ENCODE results near the gene LMF1.

LMF1 gene

DNA sequence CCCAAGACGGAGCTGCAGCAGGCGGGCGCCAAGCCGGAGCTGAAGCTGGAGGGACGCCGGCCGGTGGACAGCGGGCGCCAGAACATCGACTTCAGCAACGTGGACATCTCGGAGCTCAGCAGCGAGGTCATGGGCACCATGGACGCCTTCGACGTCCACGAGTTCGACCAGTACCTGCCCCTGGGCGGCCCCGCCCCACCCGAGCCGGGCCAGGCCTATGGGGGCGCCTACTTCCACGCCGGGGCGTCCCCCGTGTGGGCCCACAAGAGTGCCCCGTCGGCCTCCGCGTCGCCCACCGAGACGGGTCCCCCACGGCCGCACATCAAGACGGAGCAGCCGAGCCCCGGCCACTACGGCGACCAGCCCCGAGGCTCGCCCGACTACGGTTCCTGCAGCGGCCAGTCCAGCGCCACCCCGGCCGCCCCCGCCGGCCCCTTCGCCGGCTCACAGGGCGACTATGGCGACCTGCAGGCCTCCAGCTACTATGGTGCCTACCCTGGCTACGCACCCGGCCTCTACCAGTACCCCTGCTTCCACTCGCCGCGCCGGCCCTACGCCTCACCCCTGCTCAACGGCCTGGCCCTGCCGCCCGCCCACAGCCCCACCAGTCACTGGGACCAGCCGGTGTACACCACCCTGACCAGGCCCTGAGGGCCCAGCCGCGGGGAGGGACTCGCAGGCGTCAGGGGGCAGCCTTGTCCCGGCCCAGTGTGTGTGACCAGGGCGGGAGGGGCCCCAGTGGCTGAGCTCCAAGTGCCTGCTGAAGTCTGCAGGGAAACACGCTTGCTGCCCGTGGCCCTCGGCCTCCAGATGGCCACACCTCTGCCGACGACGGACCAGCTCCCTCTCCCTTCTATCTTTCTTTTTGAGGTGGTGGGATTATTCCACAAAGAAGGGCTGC is 14.2 kb upstream of the LMF1 start:
- no peak for DNase-seq

DNA sequence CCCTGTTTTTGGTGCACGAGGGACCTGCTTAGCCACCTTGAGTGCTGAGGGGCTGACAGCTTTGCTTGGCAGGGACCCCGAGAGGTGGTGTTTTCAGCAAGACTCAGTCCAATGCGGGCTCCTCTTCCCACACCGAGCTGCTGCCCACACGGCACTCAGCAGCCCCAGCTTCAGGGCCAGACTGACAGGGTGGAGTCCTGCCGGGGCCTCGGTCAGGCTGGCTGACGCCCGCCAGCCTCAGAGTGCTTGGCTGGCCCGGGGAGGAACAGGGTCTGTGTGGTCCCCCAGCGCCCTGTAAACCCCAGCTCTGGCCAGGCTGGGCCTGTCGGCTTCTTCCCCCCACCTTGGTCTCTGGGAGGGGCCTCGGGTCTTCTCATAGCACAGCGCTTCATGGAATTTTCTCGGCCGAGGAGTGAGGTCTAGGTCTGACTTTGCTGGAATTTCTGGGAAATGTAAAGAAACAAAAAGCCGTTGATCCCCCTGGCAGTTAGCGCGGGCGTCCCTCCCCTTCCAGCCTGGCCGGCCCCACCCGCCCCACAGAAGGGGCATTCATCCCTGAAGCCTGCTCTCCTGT is 13.4 kb upstream of the LMF1 start:
- no peak for DNase-seq

DNA sequence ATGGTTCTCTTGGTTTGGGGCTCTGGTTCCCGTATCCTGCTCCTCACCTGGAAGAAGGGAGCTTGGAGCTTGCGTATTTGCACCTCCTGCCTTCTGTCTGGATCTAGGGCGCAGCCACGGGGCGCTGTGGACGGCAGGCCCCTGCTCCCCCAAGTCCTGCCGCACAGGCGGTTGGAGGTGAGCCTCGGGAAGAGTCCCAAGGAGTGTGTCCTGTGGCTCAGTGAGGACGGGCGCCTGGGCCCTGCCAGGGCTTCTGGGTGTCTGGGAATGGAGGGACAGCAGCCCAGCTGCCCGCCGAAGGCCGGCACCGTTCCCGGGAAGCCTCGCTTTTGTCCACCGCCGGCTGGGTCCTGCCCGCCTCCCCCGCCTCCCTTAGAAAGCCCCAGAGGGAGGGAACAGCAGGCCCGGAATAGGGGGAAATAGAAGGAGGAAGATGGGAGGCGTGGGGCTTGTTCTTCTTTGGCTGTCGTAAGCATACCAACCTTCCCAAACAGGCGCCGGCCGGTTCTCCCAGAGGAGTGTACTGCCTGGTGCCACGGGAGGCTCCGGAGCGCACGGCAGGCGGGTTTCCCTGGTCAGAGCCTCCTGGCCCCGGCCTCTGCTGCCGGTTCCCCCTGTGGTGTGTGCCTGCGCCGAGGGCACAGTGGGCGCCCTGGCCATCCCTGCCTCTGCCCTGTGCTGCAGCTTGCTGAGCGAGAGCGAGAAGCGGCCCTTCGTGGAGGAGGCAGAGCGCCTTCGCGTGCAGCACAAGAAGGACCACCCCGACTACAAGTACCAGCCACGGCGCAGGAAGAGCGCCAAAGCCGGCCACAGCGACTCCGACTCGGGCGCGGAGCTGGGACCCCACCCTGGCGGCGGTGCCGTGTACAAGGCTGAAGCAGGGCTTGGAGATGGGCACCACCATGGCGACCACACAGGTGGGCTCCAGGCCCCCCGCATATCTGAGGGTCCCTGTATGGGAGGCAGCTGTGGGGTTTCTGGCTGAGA is 12.6 kb upstream of the LMF1 start:
- no peak for DNase-seq

DNA sequence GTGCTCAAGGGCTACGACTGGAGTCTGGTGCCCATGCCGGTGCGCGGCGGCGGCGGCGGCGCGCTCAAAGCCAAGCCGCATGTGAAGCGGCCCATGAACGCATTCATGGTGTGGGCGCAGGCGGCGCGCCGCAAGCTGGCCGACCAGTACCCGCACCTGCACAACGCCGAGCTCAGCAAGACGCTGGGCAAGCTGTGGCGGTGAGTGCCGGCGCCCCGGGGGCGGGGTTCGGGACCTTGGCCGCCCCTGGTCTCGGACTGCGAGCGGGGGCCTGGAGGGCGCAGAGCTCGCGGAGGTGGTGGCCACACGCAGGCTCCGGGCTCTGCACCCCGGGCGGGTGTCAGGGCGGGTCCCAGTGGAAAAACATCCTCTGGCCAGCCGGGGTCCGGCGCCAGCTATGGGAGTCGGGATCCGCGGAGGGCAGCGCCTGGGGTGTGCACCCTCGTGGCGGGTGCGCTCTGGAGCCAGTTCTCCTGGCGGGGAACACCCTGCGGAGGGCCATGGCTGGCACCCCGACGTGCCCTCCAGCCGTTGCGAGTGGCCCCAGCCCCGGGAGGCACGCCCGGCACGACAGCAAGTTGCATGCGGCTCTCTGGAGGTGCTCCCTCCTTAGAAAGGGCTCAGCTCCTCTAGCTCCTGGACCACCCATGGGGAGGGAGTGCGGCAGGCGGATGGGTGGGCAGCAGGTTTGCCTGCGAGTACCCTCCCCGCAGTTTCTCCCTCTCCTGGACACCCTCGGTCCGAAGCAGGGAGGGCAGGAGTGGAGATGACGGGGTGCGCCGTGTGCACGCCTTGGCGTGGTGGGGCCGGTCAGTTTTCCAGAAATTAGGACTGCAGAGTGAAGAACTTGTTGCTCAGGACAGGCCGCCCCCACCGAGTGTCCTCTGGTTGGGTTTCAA is 11.6 kb upstream of the LMF1 start:
- DNase-seq, result peak in 1 of 5 experiments; percentile 36

DNA sequence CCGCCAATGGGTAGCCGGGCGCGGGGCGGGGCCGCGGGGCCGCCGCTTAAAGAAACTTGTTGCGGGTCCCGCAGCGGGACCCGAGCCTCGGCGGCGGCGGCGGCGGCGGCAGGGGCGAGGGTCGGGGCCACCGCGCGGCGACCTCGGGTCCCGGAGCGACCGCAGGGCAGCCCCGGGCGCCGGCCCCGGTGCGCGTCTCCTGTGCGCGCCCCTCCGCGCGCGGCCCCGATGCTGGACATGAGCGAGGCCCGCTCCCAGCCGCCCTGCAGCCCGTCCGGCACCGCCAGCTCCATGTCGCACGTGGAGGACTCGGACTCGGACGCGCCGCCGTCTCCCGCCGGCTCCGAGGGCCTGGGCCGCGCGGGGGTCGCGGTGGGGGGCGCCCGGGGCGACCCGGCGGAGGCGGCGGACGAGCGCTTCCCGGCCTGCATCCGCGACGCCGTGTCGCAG is 10.9 kb upstream of the LMF1 start, which contains the start of gene SOX8:
SOX8 (plus strand) TSS at position 76 of the 450 bp plus-strand sequence; CDS start at position 229, 153 bp downstream.
- DNase-seq, result no peak

DNA sequence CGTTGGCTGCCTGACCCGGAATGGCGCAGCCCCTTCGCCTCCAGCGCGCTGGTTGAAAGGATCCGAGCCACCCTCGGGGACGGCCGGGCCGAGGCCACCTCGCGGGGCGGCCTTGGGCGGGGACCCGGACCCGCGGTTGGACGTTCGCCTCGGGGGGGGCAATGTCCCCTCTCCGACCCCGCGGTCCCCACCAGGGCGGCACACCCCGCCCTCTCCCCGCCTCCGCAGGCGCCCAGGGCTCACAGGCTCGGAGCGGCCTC is 9.7 kb upstream of the LMF1 start:
- no peak for DNase-seq

DNA sequence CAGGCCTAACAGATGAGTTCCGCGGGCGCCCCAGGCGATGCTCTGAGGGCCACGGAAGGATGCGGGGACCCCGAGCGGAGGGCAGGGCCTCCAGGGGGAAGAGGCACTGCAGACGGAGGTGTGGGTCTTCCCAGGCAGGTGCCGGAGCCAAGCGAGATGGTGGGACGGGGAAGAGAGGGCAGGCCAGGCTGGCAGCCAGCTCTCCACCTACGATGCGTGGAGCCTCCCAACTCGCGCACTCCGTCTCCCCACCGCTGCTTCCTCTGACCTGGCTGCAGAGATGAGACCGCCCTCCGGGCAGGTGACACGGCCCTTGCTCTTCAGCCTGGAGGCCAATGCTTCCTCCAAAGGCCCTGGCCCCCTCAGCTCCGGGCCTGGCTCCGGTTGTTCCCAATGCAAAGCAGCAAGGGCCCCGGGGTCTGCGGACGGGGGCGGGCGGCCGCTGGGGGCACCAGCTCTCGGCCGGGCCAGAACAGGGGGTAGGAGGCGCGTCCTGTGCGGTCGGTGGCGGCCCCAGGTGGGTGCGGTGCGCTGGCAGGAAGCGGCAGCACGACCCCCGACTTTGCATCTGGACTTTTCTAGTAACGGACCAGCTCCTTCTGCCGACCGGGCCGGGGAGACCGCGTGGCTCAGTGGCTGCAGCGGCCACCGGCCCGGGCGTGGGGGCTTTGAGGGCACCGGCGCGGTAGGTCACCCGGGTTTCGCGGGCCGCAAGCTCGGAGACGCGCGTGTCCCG is 9.2 kb upstream of the LMF1 start:
- DNase-seq, result no peak

DNA sequence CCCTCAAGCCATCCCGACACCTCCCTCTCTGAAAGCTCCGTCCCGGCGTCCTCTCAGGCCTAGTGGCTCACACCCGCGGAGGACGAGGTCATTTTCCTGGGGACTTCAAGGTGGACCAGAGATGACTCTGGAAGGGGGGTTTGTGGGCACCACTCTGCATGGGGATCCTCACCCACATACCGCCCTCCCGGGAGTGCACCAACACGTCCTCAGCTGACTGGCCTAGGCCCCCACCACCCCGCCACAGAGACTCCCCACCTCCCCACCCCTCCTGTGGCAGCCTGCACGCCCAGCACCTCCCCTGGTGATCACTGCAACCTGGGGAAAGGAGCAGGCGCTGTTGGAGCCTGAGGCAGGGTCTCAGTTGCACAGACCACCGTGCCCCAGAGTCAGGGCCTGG is 8.4 kb upstream of the LMF1 start:
- no peak for DNase-seq

DNA sequence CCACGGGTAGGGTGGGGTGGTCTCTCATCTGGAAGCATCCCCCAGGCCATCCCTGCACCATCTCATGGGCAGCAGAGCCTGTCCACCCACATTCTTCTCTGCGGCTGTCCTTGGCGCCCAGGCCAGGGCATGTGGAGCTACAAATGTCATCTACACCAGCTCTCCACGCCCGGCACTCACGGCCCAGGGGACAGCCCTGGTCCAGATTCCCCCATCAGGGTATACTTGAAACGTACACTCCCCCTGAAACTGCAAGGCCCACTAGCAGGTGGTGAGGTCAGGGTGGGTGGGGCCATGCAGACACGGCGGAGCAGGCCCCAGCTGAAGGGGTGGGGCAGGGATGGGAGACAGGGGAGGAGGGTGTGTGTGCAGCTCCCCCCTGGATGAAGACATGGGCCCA is 7.6 kb upstream of the LMF1 start:
- DNase-seq, result no peak

DNA sequence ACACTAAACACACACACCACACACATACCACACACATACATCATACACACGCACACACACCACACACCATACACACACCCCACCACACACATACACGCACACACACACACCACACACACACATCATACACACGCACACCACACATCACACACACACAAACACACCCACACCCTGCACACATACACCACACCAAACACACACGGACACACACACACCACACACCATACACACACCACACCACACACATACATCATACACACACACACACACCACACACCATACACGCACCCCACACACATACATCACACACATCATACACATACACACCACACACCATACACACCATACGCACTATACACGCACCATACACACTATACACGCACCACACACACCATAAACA is 7.1 kb upstream of the LMF1 start:
- no peak for DNase-seq

DNA sequence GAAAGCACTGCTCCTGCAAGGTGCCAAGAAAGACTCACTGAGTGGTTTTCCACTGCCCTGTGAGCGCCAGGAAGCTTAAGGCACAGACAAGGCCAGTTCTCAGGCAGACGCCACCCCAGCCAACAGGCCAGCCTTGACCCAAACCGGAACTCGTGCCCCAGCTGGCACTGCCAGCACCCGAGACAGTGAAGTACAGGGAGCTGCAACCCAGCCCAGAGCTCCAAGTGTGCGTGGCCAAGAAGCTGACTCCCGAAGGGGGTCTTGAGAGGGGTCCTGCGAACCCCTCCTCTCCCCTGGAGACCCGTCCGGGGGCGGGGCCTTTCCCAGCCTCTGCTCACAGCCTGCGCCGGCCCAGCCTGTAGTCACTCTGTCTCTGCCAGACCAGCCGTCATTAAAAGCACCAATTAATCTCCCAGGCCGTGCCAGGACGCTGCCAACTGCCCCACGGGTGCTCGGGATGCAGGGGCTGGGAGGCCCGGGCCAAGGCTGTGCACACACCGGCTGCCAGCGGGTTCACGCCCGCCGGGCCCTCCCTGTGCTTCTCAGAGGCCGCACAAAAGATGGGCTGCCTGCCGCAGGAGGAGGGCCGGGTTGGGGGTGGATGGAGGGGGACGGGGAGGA is 6.4 kb upstream of the LMF1 start:
- DNase-seq, result no peak

DNA sequence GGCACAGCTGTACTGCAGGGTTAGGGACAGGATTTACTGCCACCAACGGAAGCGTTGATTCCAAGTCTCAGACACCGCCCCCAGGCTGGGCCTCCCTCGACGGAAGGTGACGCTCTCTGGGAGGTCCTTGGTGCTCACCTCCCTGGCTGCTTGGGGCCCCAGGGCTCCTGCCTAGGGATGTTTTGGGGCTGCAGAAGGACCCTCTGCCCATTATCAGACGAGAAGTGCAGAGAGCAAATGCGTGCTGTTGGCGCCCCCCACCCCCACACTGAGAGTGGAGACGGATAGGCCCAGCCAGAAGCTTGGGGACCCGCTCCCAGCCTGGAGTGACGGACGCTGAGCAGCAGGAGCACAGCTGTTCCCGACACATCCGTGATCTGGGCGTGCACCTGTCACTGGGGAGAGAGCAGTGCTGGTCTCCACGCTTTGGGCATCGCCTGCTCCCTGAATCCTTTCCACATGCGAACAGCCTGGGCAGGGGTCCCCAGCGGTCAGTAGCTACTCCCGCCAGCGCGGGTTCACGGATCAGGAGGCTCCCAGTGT is 5.7 kb upstream of the LMF1 start:
- peak in 1 of 5 experiments; percentile 22 for DNase-seq

DNA sequence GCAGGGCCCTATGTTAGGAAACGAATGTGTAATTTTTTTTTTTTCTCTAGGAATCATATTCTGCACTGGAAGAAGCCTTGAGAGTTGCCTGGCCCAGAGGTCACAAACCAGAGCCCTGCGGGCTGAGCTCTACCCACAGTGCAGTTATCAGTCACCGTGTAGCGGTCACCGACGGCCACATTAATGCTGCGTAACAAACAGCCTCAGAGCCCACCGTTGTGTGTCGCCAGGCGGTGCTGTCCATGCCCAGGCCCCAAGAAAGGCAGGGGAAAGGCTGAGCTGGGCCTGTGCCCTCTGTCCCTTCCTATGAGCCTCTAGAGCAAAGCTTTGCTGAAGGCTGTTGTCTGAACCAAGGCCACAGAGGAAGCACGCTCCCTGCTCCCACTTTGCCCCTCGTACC is 4.5 kb upstream of the LMF1 start:
- DNase-seq, result no peak

DNA sequence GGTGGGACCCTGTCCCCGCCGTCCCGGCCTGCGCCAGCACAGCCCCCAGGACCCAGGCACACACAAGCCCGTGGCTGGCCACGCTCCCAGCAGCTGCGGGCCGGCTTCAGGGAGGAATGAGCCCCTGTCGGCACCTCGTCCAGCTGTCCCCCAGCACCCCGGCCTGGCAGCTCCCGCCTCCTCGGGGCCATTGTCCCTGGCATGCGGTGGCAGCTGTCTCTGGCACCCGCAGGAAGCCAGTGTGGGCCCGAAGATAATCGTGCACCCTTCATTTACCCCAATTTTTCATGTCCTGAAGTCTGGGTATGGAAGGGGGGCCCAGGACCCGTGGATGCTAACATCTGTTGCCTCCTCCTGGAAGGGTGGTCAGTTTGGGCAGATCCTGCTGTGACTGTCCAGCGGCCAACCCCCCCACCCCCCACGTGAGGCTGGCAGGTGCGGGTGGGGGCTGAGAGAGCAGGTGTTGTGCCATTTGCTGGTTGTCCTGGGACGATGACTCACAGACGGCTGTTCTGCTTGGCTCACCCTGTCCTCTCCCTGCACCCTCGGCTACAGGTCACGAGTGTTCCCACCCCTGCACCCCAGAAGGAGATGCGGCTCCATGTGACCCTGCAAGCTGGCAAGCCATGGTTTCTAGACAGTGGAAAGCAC is 4.0 kb upstream of the LMF1 start:
- no peak for DNase-seq

DNA sequence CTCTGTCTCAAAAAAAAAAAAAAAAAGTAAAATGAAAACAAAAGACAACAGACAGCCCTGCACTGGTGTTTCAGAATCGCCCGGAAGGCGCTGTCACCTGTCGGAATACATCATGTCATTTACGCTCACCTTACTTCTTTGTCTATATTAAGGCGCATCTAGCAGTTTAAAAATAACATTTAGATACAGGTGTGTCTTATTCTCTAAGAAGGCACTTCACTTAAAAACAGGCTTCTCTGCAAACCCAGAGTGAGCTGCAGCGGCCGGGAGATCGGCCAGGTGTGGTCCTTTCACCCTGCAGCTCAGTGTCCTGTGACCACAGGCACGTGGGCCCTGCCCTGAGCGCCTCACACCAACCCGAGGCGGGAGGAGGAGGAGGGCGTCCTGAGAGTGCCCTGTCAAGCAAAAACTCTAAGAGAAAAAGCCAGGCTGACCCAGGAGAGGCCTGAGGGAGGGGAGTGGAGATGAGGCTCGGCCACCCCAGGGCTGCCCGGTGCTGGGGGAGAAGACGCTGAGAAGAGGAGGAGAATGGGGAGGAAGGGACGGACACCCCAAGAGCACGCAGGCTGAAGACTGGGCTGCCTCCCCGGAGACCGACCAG is 3.3 kb upstream of the LMF1 start:
- no peak for DNase-seq

DNA sequence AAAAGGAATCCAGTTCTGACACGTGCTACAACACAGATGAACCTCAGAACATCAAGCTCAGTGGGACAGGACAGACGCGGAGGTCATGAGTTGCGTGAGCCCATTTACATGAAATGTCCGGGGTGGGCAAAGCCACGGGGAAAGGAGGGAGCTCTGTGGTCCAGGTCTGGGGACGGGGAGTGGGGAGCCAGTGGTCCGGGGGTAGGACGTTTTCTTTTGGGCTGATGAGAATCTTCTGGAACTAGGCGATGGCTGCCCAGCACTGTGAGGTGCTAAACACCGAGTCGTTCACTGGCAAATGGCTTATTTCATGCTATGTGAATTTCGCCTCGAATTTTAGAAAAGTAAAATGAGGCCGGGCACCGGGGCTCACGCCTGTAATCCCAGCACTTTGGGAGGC is 2.6 kb upstream of the LMF1 start:
- no peak for DNase-seq

DNA sequence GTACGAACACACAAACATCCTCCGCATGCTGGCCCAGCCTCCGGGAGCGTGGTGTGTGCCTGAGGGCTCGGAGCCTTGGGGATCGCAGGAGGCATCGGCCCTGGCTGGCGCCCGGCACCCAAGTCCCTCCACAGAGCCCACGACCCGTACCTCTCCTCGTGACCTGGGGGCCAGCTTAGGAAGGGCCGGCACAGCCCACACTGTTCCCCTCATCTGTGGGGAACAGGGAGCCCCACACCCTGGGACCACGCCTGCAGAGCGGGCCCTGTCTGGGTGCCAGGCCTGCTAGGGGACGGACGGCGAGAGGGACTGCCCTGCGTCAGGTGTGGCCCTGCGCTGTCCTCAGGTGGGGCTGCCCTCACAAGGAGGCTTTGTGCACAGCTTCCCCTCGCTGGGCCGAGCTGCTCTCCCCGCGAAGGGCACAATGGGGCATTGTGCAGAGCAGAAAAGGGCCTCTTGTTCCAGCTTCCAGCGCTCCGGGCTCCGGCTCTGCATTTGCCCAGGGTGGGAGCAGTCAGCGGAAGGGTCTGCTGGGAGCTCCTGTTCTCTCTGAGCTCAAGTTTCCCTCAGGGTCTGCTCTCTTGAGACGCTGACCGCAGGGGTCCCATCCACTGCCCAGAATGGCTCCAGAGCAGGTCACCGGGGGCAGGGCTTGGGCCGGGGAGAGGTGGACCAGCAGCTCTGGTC is 1.7 kb upstream of the LMF1 start:
- no peak for DNase-seq

DNA sequence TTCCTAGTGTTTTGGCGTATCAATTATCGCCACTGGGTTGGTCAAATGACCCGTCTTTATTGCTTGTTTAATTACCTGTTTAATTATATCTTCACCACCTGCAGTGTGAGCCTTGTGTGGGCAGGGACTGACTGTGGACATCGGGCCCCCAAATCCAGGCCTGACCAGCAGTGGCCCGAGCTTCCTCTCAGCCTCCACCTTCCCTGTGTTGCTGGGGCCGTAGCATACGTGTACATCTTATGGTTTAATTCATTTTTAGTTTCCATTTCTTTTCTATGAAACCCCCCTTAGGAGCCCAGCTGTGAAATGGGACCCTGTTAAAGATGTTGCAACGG is 1.2 kb upstream of the LMF1 start:
- DNase-seq, result no peak

DNA sequence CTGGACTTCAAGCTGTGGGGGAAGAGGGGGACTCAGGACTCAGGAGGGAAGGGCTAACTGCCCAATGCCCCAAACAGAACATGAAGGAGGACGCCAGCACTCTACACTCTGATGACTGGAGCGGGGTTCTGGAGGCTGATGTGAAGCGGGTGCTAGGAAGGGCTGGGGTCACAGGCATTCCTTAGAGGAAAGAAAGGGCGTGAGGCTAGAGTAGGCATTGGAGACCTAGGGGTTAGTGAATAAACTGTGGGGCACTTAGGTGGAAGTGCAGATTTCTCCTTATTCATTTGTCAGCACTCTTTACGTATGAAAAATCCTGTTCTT is 760 bp upstream of the LMF1 start:
- no peak for DNase-seq

DNA sequence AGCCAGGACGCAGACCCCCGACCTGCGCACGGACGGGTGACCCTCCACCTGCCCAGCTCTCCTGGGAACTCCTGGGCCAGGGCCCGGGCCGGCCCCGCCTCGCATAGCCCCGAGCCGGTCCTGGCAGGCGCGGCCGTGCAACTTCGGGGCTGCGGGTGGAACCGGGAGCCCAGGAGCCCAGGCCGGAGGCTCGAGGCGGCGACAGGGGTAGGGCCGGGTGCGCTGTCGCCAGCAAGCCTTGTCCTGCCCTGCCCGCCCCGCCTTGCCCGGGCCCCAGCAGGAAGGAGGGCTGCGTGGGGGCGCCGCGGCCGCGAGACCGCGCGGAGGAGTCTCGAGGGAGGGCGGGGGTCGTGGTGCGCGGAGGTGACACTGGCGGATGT is 408 bp downstream of the LMF1 start:
- no peak for DNase-seq

Measured in T-helper 2 cell (primary cell).